Peyer's patch (tissue), 4 donors: ENCODE data around the gene CSNK1G1. TPM values are rescaled to one million over a fixed set of nuclear protein-coding genes. Genes with fewer than 3 reads are reported as not detected.

Source experiments
- DNase-seq, 3 donors: peaks; one replicate each; pipeline ENCODE4 v3.0.0-alpha.2; 2017 to 2019
- H3K27ac ChIP-seq, 4 donors: fragments of 200-600 bp; sonication (generic); one replicate each; pipeline ENCODE4 v1.5.1; 2016 to 2019
- H3K27me3 ChIP-seq, 2 donors: fragments of 200-600 bp; sonication (generic); one replicate each; pipeline ENCODE4 v1.5.1; 2019
- H3K36me3 ChIP-seq, 3 donors: fragments of 200-600 bp; sonication (generic); one replicate each; pipeline ENCODE4 v1.5.1; 2016 to 2019
- H3K4me1 ChIP-seq, 4 donors: fragments of 200-600 bp; sonication (generic); one replicate each; pipeline ENCODE4 v1.5.1; 2016 to 2019
- H3K4me3 ChIP-seq, 4 donors: fragments of 200-600 bp; sonication (generic); 1 replicate in 3 of 4; 2 replicates in 1 of 4; pipeline ENCODE4 v1.5.1; 2016 to 2019; ENCODE audit warnings: mild to moderate bottlenecking in 1 of 4
- H3K9me3 ChIP-seq, 4 donors: fragments of 200-600 bp; sonication (generic); one replicate each; pipeline ENCODE4 v1.5.1; 2016 to 2019; ENCODE audit warnings: mild to moderate bottlenecking in 1 of 4
- POLR2A ChIP-seq, 2 donors: fragments of 450-650 bp; IDR thresholded peaks; one replicate each; pipeline ENCODE4 v1.5.1; 2017; ENCODE audit warnings: antibody characterized with exemption in 2 of 2, mild to moderate bottlenecking in 2 of 2, moderate library complexity in 2 of 2
- total RNA-seq, 4 donors: library from RNA; depleted of rRNA; stranded (reverse); fragments of >200 nt; gene quantifications; one replicate each; pipeline ENCODE4 v1.1.0, GENCODE V29; 2016
- TF ChIP-seq, protein P1 (sequence below), 6 experiments: fragments of 450-650 bp in 4 of 6; fragments of 200-600 bp in 2 of 6; sonication (generic) in 1 of 6; IDR thresholded peaks; one replicate each; pipeline ENCODE4 v1.5.1; 2017 to 2019; ENCODE audit warnings: antibody characterized with exemption in 6 of 6, mild to moderate bottlenecking in 3 of 6, moderate library complexity in 1 of 6

Gene CSNK1G1
- total RNA-seq, 4 donors from 2014 or later, result 12.3 to 36.5 (median 24.2) TPM

DNA sequence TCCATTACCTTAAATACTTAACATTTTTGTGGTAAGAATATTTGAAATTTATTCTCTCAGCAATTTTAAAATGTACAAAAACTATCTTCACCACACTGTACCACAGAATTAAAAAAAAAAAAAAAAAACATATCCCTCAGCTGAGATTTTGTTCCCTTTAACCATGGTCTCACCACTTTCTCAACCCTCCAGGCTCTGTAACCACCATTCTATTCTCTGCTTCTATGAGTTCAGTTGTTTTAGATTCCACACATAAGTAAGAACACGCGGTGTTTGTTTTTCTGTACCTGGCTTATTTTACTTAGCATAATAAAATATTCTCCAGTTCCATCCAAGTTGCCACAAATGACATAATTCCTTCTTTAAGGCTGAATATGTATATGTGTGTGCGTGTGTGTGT lies 41.5 kb downstream of the CSNK1G1 start:
- Histone ChIP-seq H3K9me3 (no peaks in the 10 kb centered on the region), H3K4me3 (no peak overlapping the region), H3K27ac (no peak overlapping the region), H3K36me3 (no peaks in the 10 kb centered on the region), H3K4me1 (no peaks in the 10 kb centered on the region), H3K27me3 (no peaks in the 10 kb centered on the region)
- DNase-seq, result no peak
- TF ChIP-seq, protein P1, sequence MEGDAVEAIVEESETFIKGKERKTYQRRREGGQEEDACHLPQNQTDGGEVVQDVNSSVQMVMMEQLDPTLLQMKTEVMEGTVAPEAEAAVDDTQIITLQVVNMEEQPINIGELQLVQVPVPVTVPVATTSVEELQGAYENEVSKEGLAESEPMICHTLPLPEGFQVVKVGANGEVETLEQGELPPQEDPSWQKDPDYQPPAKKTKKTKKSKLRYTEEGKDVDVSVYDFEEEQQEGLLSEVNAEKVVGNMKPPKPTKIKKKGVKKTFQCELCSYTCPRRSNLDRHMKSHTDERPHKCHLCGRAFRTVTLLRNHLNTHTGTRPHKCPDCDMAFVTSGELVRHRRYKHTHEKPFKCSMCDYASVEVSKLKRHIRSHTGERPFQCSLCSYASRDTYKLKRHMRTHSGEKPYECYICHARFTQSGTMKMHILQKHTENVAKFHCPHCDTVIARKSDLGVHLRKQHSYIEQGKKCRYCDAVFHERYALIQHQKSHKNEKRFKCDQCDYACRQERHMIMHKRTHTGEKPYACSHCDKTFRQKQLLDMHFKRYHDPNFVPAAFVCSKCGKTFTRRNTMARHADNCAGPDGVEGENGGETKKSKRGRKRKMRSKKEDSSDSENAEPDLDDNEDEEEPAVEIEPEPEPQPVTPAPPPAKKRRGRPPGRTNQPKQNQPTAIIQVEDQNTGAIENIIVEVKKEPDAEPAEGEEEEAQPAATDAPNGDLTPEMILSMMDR (IDR thresholded peaks at IDR 0.05), result no peak
- no peak for TF ChIP-seq POLR2A (IDR thresholded peaks at IDR 0.05)

DNA sequence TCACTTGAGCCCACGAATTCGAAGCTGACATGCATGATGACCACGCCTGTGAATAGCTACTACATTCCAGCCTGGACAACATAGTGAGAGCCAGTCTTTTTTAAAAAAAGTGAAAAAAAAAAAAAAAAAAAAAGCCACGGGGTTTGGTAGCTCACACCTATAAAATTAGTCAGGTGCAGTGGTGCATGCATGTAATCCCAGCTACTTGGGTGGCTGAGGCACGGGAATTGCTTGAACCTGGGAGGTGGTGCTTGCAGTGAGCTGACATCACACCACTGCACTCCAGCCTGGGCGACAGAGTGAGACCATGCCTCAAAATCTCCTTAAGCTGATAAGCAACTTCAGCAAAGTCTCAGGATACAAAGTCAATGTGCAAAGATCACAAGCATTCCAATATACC lies 44.4 kb downstream of the CSNK1G1 start:
- no peak for DNase-seq
- Histone ChIP-seq H3K4me1 (no peaks in the 10 kb centered on the region), H3K9me3 (no peaks in the 10 kb centered on the region), H3K36me3 (no peaks in the 10 kb centered on the region), H3K4me3 (no peak overlapping the region), H3K27me3 (no peaks in the 10 kb centered on the region), H3K27ac (no peak overlapping the region)
- no peak for TF ChIP-seq POLR2A (IDR thresholded peaks at IDR 0.05)
- TF ChIP-seq, protein P1 (IDR thresholded peaks at IDR 0.05), result no peak

DNA sequence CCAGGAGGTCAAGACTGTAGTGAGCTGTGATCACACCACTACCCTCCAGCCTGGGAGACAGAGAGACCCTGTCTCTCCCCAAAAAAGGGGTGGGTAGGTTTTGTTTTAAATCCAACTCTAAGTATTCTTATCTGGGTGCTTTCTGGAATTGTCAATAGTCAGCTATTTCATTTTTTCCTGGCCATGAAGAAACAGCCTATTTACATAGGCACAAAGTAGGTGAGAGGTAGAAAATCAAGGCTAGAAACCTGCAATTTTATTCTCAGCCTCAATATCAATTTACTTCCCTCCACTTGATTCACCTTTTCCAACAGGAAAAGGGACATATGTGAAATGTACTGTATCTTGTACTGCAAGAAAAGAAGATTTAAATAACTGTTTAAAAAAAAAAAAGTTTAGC lies 45.9 kb downstream of the CSNK1G1 start:
- no peak overlapping the region for H3K4me3 ChIP-seq
- no peaks in the 10 kb centered on the region for H3K36me3 ChIP-seq
- TF ChIP-seq POLR2A (IDR thresholded peaks at IDR 0.05), result no peak
- TF ChIP-seq, protein P1 (IDR thresholded peaks at IDR 0.05), result no peak
- H3K27me3 ChIP-seq, result no peaks in the 10 kb centered on the region
- H3K9me3 ChIP-seq, result no peaks in the 10 kb centered on the region
- no peak for DNase-seq
- H3K4me1 ChIP-seq, result no peaks in the 10 kb centered on the region
- H3K27ac ChIP-seq, result no peak overlapping the region

DNA sequence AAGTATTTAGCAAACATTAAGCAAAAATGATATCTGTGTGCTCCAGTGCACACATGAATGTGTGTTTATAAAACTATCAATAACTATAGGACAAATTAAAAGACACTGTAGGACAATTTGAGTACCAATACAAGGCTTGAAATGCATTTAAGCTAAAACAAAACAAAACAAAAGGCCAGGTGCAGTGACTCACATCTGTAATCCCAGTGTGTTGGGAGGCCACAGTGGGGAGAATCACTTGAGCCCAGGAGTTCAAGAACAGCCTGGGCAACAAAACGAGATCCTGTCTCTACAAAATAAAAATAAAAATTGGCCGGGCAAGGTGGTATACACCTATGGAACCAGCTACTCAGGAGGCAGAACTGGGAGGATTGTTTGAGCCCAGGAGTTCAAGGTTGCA lies 50.7 kb downstream of the CSNK1G1 start:
- no peak overlapping the region for H3K4me3 ChIP-seq
- TF ChIP-seq POLR2A (IDR thresholded peaks at IDR 0.05), result no peak
- TF ChIP-seq, protein P1 (IDR thresholded peaks at IDR 0.05), result no peak
- no peaks in the 10 kb centered on the region for H3K27me3 ChIP-seq
- DNase-seq, result no peak
- peaks cover 0 to 3% (median 0%) of the 10 kb centered on the region in 3 donors for H3K36me3 ChIP-seq
- no peaks in the 10 kb centered on the region for H3K9me3 ChIP-seq
- no peaks in the 10 kb centered on the region for H3K4me1 ChIP-seq
- no peak overlapping the region for H3K27ac ChIP-seq

DNA sequence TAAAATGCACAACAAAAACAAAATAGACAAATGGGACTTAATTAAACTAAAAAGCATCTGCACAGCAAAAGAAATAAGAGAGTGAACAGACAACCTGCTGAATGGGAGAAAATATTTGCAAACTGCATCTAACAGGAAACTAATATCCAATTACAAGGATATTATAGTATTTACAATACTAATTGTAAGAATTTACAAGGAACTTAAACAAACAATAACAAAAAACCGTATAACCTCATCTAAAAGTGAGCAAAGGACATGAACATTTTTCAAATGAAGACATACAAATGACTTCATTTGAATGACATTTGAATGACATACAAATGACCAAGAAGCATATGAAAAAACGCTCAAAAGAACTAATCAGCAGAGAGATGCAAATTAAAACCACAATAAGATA lies 66.4 kb downstream of the CSNK1G1 start:
- DNase-seq, result no peak
- no peaks in the 10 kb centered on the region for H3K9me3 ChIP-seq
- no peak for TF ChIP-seq POLR2A (IDR thresholded peaks at IDR 0.05)
- TF ChIP-seq, protein P1 (IDR thresholded peaks at IDR 0.05), result no peak
- H3K4me3 ChIP-seq, result no peak overlapping the region
- no peak overlapping the region for H3K27ac ChIP-seq
- H3K27me3 ChIP-seq, result no peaks in the 10 kb centered on the region
- no peaks in the 10 kb centered on the region for H3K4me1 ChIP-seq
- no peaks in the 10 kb centered on the region for H3K36me3 ChIP-seq

DNA sequence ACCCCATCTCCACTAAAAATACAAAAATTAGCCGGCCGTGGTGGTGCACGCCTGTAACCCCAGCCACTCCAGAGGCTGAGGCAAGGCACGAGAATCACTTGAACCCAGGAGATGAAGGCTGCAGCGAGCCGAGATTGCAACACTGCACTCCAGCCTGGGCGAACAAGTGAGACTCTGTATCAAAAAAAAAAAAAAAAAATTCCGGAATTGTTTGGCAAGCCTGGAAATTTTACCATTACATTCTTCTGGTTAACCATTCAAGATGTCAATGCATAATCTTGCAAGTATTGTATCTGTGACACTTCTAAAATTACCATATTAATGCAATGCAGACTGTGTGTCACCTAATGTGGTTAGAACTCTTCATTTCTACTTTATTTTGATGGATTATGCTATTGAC lies 67.0 kb downstream of the CSNK1G1 start:
- Histone ChIP-seq H3K36me3 (no peaks in the 10 kb centered on the region), H3K4me1 (no peaks in the 10 kb centered on the region), H3K27ac (no peak overlapping the region), H3K9me3 (no peaks in the 10 kb centered on the region), H3K27me3 (no peaks in the 10 kb centered on the region), H3K4me3 (no peak overlapping the region)
- DNase-seq, result no peak
- TF ChIP-seq, protein P1 (IDR thresholded peaks at IDR 0.05), result no peak
- no peak for TF ChIP-seq POLR2A (IDR thresholded peaks at IDR 0.05)
